Psoas muscle (tissue), 8 donors: ENCODE data around the gene C5orf46. TPM values are rescaled to one million over a fixed set of nuclear protein-coding genes. Genes with fewer than 3 reads are reported as not detected.
"Not testable (repeated sequence)": the region's sequence is repeated elsewhere in the genome, so short reads cannot be mapped to it uniquely, and the experiment has no call there.

ENCODE experiments used
- ATAC-seq, 4 donors: fragments of 200-7000 bp; cut with Tn5 transposase; one replicate each; pipeline ENCODE4 v1.9.1; 2020; ENCODE audit warnings: moderate library complexity in 3 of 4, mild to moderate bottlenecking in 2 of 4
- DNase-seq, 2 donors: peaks; one replicate each; pipeline ENCODE4 v3.0.0-alpha.2; 2020
- H3K27ac ChIP-seq: fragments of 200-600 bp; one replicate; pipeline ENCODE4 v1.8.0; 2022
- H3K27me3 ChIP-seq, 3 donors: fragments of 200-600 bp in 1 of 3; one replicate each; pipeline versions ENCODE4 v1.6.1 to v1.8.0; 2013 to 2022; ENCODE audit warnings: low read length in 2 of 3, mild to moderate bottlenecking in 2 of 3, moderate library complexity in 1 of 3; ENCODE audit not compliant: insufficient read depth in 3 of 3
- H3K36me3 ChIP-seq, 2 donors: fragments of 200-600 bp in 1 of 2; one replicate each; pipeline versions ENCODE4 v1.6.1 to v1.8.0; 2013 to 2022; ENCODE audit warnings: low read depth in 1 of 2, mild to moderate bottlenecking in 1 of 2, moderate library complexity in 1 of 2; ENCODE audit not compliant: insufficient read depth in 1 of 2
- H3K4me1 ChIP-seq: fragments of 200-600 bp; one replicate; pipeline ENCODE4 v1.8.0; 2022
- H3K4me3 ChIP-seq: fragments of 200-600 bp; one replicate; pipeline ENCODE4 v1.8.0; 2022; ENCODE audit warnings: mild to moderate bottlenecking
- H3K9me3 ChIP-seq: fragments of 200-600 bp; one replicate; pipeline ENCODE4 v1.8.0; 2022
- CTCF ChIP-seq: fragments of 200-600 bp; IDR thresholded peaks from one replicate; pipeline ENCODE4 v1.8.0; 2022; ENCODE audit warnings: antibody characterized with exemption
- WGBS, 3 donors: extraction: QIAGEN DNeasy Blood & Tissue Kit; methylation state at CpG; one replicate each; pipeline versions ENCODE4 v1.1.6 to v1.1.7; 2013; 5-methylcytosine and 5-hydroxymethylcytosine counted together
- intact Hi-C, 2 donors: fragments of 100-400 bp; cut with DNase I; formaldehyde crosslinking; loops; one replicate each; pipeline versions ENCODE4 v1.11.0 to v1.14.2; 2022
- polyA plus RNA-seq, 3 donors: library from polyadenylated mRNA; stranded (reverse); fragments of 200-250 nt; gene quantifications; one replicate each; pipeline ENCODE4 v1.2.3, GENCODE V29; 2013
- total RNA-seq, 4 donors: library from RNA; stranded (reverse); fragmentation: NEBNext Ultra II Directional in 2 of 4; extraction: Animal tissue kit (Norgen Biotek cat#: 25700) in 2 of 4; gene quantifications; one replicate each; pipeline versions ENCODE4 v1.2.1 to v1.2.4, GENCODE V29; 2021 to 2023
- donor health status: healthy with polysubstance abuse.
- donor health status: DM: no; HTN: no; CAD: no; lungs with moderate emphysema.
- donor health status: Bipolar disorder and iron deficiency.
- donor health status: healthy.
- donor health status: DM: yes; HTN: yes; CAD: no.
- donor health status: DM: no; HTN: no; CAD: no.
- donor health status: DM: no; HTN: no; CAD: no.
- donor health status: DM: yes; HTN: yes; CAD: no.

The C5orf46 gene
- total and polyA plus RNA-seq, 7 donors: not detected

GRCh38 chr5:147869892-147870291 is 36.4 kb downstream of the C5orf46 start:
- H3K27ac ChIP-seq, ATAC-seq, H3K9me3 ChIP-seq, H3K36me3 ChIP-seq, DNase-seq, H3K4me1 ChIP-seq, H3K27me3 ChIP-seq, intact Hi-C loops, H3K4me3 ChIP-seq: not testable (repeated sequence)
- WGBS, 3 donors: 42 to 51% (median 44%) methylated on average over 4 to 6 of the region's 6 CpGs

- no peak for TF ChIP-seq CTCF
- Histone ChIP-seq H3K4me1 (no peaks in the 10 kb centered on the region), H3K27me3 (no peaks in the 10 kb centered on the region), H3K27ac (no peak overlapping the region), H3K4me3 (no peak overlapping the region), H3K36me3 (no peaks in the 10 kb centered on the region), H3K9me3 (no peaks in the 10 kb centered on the region)
- intact Hi-C loops: no loop called here
- ATAC-seq: no peak
- DNase-seq: no peak
- 28 to 34% (median 29%) methylated on average over 4 of the region's 4 CpGs for WGBS, 3 donors
These were observed 37.2 kb downstream of the C5orf46 start for GRCh38 chr5:147869112-147869511.

GRCh38 chr5:147863454-147864158 is 42.7 kb downstream of the C5orf46 start:
- ATAC-seq: no peak
- Histone ChIP-seq H3K36me3 (no peaks in the 10 kb centered on the region), H3K4me1 (no peaks in the 10 kb centered on the region), H3K27ac (no peak overlapping the region), H3K9me3 (no peaks in the 10 kb centered on the region), H3K4me3 (no peak overlapping the region), H3K27me3 (no peaks in the 10 kb centered on the region)
- no peak for DNase-seq
- no peak for TF ChIP-seq CTCF
- WGBS, 3 donors: 27 to 37% (median 32%) methylated on average over 3 of the region's 3 CpGs
- intact Hi-C loops: no loop called here

- DNase-seq (no peak), ATAC-seq (no peak)
- H3K27me3 ChIP-seq: no peaks in the 10 kb centered on the region
- no peaks in the 10 kb centered on the region for H3K9me3 ChIP-seq
- no peak overlapping the region for H3K27ac ChIP-seq
- H3K4me3 ChIP-seq: no peak overlapping the region
- H3K36me3 ChIP-seq: no peaks in the 10 kb centered on the region
- no peaks in the 10 kb centered on the region for H3K4me1 ChIP-seq
- TF ChIP-seq CTCF: no peak
- WGBS, 3 donors: 67 to 81% (median 79%) methylated on average over 1 of the region's 1 CpG
- intact Hi-C loops: no loop called here
These were observed 45.7 kb downstream of the C5orf46 start for GRCh38 chr5:147860641-147861025.

GRCh38 chr5:147859962-147860640 is 46.2 kb downstream of the C5orf46 start:
- Histone ChIP-seq H3K9me3 (no peaks in the 10 kb centered on the region), H3K4me1 (no peaks in the 10 kb centered on the region), H3K27ac (no peak overlapping the region), H3K27me3 (no peaks in the 10 kb centered on the region), H3K36me3 (no peaks in the 10 kb centered on the region), H3K4me3 (no peak overlapping the region)
- DNase-seq (no peak), ATAC-seq (no peak)
- no peak for TF ChIP-seq CTCF
- 85 to 87% (median 85%) methylated on average over 3 of the region's 3 CpGs for WGBS, 3 donors
- intact Hi-C loops: loop anchor here in 1 of 2 donors (10.0 kb wide), 1 partner anchor 75 kb away; no protein-coding TSS in a partner anchor
